ENCODE measurements around the gene PKN1.

The PKN1 gene

GRCh38 chr19:14480700-14481079 lies 47.6 kb downstream of the PKN1 start:
- Histone ChIP-seq H3K9ac (ENCODE audit: low read length) (peak overlapping the region; percentile 10; the same call in 1 of the 2 replicates), H3K4me2 (ENCODE audit: low read length) (peak overlapping the region; percentile 74), H3K27ac (ENCODE audit: low read length) (no peak overlapping the region), H2AFZ (ENCODE audit: low read depth, low read length) (peak overlapping the region; percentile 59; the same call in 1 of the 2 replicates), H3K36me3 (replicated peaks; ENCODE audit: low read depth, low read length) (no peaks in the 10 kb centered on the region), H3K9me3 (ENCODE audit: insufficient read depth, low read length) (no peaks in the 10 kb centered on the region), H3K79me2 (ENCODE audit: low read length) (no peaks in the 10 kb centered on the region), H3K4me1 (ENCODE audit: low read length) (peaks cover 23% of the 10 kb centered on the region), H3K27me3 (ENCODE audit: low read depth, low read length) (no peaks in the 10 kb centered on the region), H3K4me3 (ENCODE audit: low read length) (peak overlapping the region; percentile 72), H4K20me1 (ENCODE audit: insufficient read depth, low read length) (no peaks in the 10 kb centered on the region)
- no peak for TF ChIP-seq CTCF (IDR thresholded peaks at IDR 0.05; ENCODE audit: low read depth, low read length)
- TF ChIP-seq EZH2phosphoT487 (IDR thresholded peaks at IDR 0.05; ENCODE audit: low read depth): no peak

GRCh38 chr19:14482172-14482941 lies 49.3 kb downstream of the PKN1 start:
- no peak overlapping the region for H2AFZ ChIP-seq (ENCODE audit: low read depth, low read length)
- no peaks in the 10 kb centered on the region for H3K36me3 ChIP-seq (replicated peaks; ENCODE audit: low read depth, low read length)
- no peaks in the 10 kb centered on the region for H3K27me3 ChIP-seq (ENCODE audit: low read depth, low read length)
- no peaks in the 10 kb centered on the region for H4K20me1 ChIP-seq (ENCODE audit: insufficient read depth, low read length)
- H3K27ac ChIP-seq (ENCODE audit: low read length): no peak overlapping the region
- TF ChIP-seq CTCF (IDR thresholded peaks at IDR 0.05; ENCODE audit: low read depth, low read length): no peak
- no peak for TF ChIP-seq EZH2phosphoT487 (IDR thresholded peaks at IDR 0.05; ENCODE audit: low read depth)
- peaks cover 10% of the 10 kb centered on the region; the same call in 1 of the 2 replicates for H3K4me1 ChIP-seq (ENCODE audit: low read length)
- no peak overlapping the region for H3K4me3 ChIP-seq (ENCODE audit: low read length)
- no peak overlapping the region for H3K9ac ChIP-seq (ENCODE audit: low read length)
- H3K79me2 ChIP-seq (ENCODE audit: low read length): no peaks in the 10 kb centered on the region
- no peaks in the 10 kb centered on the region for H3K9me3 ChIP-seq (ENCODE audit: insufficient read depth, low read length)
- H3K4me2 ChIP-seq (ENCODE audit: low read length): no peak overlapping the region

GRCh38 chr19:14487370-14488125 lies 54.4 kb downstream of the PKN1 start:
- Histone ChIP-seq H4K20me1 (ENCODE audit: insufficient read depth, low read length) (no peaks in the 10 kb centered on the region), H3K4me2 (ENCODE audit: low read length) (no peak overlapping the region), H3K79me2 (ENCODE audit: low read length) (no peaks in the 10 kb centered on the region), H3K4me3 (ENCODE audit: low read length) (no peak overlapping the region), H3K36me3 (replicated peaks; ENCODE audit: low read depth, low read length) (no peaks in the 10 kb centered on the region), H3K9me3 (ENCODE audit: insufficient read depth, low read length) (no peaks in the 10 kb centered on the region), H2AFZ (ENCODE audit: low read depth, low read length) (no peak overlapping the region), H3K9ac (ENCODE audit: low read length) (no peak overlapping the region), H3K4me1 (ENCODE audit: low read length) (no peaks in the 10 kb centered on the region), H3K27ac (ENCODE audit: low read length) (no peak overlapping the region), H3K27me3 (ENCODE audit: low read depth, low read length) (no peaks in the 10 kb centered on the region)
- no peak for TF ChIP-seq CTCF (IDR thresholded peaks at IDR 0.05; ENCODE audit: low read depth, low read length)
- TF ChIP-seq EZH2phosphoT487 (IDR thresholded peaks at IDR 0.05; ENCODE audit: low read depth): no peak

- TF ChIP-seq CTCF (IDR thresholded peaks at IDR 0.05; ENCODE audit: low read depth, low read length) (no peak), EZH2phosphoT487 (IDR thresholded peaks at IDR 0.05; ENCODE audit: low read depth) (no peak)
- Histone ChIP-seq H3K9me3 (ENCODE audit: insufficient read depth, low read length) (no peaks in the 10 kb centered on the region), H2AFZ (ENCODE audit: low read depth, low read length) (no peak overlapping the region), H3K9ac (ENCODE audit: low read length) (no peak overlapping the region), H3K4me2 (ENCODE audit: low read length) (no peak overlapping the region), H3K27ac (ENCODE audit: low read length) (no peak overlapping the region), H3K36me3 (replicated peaks; ENCODE audit: low read depth, low read length) (no peaks in the 10 kb centered on the region), H4K20me1 (ENCODE audit: insufficient read depth, low read length) (no peaks in the 10 kb centered on the region), H3K4me1 (ENCODE audit: low read length) (peaks cover 7% of the 10 kb centered on the region), H3K27me3 (ENCODE audit: low read depth, low read length) (0 out of 2 replicates have a peak, but pooled peaks cover 7% of the 10 kb centered on the region), H3K4me3 (ENCODE audit: low read length) (no peak overlapping the region), H3K79me2 (ENCODE audit: low read length) (no peaks in the 10 kb centered on the region)
These were observed 59.7 kb downstream of the PKN1 start for GRCh38 chr19:14492756-14493337.
